Measurements from ENCODE around the gene THSD7A.

- TF ChIP-seq YY1 (IDR thresholded peaks at IDR 0.05), result no peak
- no peak for TF ChIP-seq RXRA (IDR thresholded peaks at IDR 0.05)
- peak; percentile 34 for TF ChIP-seq CTCF (IDR thresholded peaks at IDR 0.05; ENCODE audit: low read depth, low read length, missing input control)
- TF ChIP-seq, protein P1, sequence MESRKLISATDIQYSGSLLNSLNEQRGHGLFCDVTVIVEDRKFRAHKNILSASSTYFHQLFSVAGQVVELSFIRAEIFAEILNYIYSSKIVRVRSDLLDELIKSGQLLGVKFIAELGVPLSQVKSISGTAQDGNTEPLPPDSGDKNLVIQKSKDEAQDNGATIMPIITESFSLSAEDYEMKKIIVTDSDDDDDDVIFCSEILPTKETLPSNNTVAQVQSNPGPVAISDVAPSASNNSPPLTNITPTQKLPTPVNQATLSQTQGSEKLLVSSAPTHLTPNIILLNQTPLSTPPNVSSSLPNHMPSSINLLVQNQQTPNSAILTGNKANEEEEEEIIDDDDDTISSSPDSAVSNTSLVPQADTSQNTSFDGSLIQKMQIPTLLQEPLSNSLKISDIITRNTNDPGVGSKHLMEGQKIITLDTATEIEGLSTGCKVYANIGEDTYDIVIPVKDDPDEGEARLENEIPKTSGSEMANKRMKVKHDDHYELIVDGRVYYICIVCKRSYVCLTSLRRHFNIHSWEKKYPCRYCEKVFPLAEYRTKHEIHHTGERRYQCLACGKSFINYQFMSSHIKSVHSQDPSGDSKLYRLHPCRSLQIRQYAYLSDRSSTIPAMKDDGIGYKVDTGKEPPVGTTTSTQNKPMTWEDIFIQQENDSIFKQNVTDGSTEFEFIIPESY (IDR thresholded peaks at IDR 0.05), result no peak
- TF ChIP-seq FOXA1 (IDR thresholded peaks at IDR 0.05), result no peak
- TF ChIP-seq REST (IDR thresholded peaks at IDR 0.05), result no peak
- TF ChIP-seq, protein P2, sequence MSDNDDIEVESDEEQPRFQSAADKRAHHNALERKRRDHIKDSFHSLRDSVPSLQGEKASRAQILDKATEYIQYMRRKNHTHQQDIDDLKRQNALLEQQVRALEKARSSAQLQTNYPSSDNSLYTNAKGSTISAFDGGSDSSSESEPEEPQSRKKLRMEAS (IDR thresholded peaks at IDR 0.05), result no peak
- TF ChIP-seq RAD21 (IDR thresholded peaks at IDR 0.05), result peak; percentile 74 to 77
Observed at GRCh38 chr7:11835260-11835659, 3.3 kb upstream of the THSD7A start.

All from liver (tissue), 3 donors.